ENCODE results near the gene COPS8.
A peak's percentile ranks its signal among the peaks of the same experiment; 100 is the strongest.

The COPS8 gene

DNA sequence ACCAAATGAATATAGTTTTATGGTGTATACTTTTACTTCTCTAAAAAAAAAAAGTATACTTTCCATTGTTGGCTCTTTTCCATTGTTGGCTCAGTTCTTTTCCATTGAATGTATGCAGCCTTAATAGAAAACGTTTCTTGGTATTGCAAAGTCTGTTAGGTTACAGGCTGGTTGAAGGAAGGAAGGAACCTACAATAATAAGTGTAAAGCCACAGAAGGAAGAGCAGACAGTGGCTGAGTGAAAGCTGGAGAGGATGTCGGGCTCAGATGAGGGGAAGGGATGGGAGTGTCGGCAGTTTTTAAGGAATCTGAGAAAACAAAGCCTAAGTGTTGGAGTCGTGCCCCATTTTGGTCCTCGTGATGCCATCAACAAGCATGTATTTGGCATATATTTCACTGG lies 6.8 kb downstream of the COPS8 start:
- Histone ChIP-seq H3K14ac (ENCODE audit: low read length in 2 of 2) (no peak overlapping the region), H4K91ac (ENCODE audit: low read length) (no peak overlapping the region), H3K4me2 (ENCODE audit: low read length, poor library complexity, severe bottlenecking) (no peak overlapping the region), H4K8ac (ENCODE audit: low read length) (peak overlapping the region; percentile 45), H3K23ac (ENCODE audit: low read length in 2 of 2) (no peak overlapping the region), H2BK15ac (ENCODE audit: low read depth, poor library complexity, severe bottlenecking) (no peak overlapping the region), H3K9me3 (ENCODE audit: control insufficient read depth, low read length) (no peaks in the 10 kb centered on the region), H3K36me3 (ENCODE audit: control insufficient read depth in 1 of 2, insufficient read depth in 2 of 2, low read depth in 1 of 2, low read length in 2 of 2) (peaks cover 18 to 76% of the 10 kb centered on the region in 2 experiments), H3K4ac (ENCODE audit: low read depth in 1 of 2, low read length in 2 of 2) (no peak overlapping the region), H2AK5ac (ENCODE audit: low read length, severe bottlenecking) (no peak overlapping the region), H2BK5ac (ENCODE audit: low read depth, low read length, poor library complexity, severe bottlenecking) (no peak overlapping the region), H3K27ac (ENCODE audit: low read length, poor library complexity, severe bottlenecking) (no peak overlapping the region), H3K79me1 (replicated peaks; ENCODE audit: low read length, poor library complexity, severe bottlenecking) (peaks cover 26% of the 10 kb centered on the region), H3K4me1 (ENCODE audit: control insufficient read depth, insufficient read depth, low read depth, low read length) (peaks cover 3% of the 10 kb centered on the region), H2AFZ (ENCODE audit: low read depth, low read length) (no peak overlapping the region), H3K27me3 (ENCODE audit: control insufficient read depth in 1 of 2, insufficient read depth in 1 of 2, low read length in 2 of 2) (no peaks in the 10 kb centered on the region), H2BK120ac (ENCODE audit: low read depth, low read length) (peak overlapping the region; percentile 9), H2BK12ac (ENCODE audit: low read length in 2 of 2) (peak overlapping the region; percentile 1 to 49), H3K18ac (ENCODE audit: low read depth in 1 of 2, low read length in 2 of 2) (peak overlapping the region in 1 of 2 experiments; percentile 13), H3K9ac (ENCODE audit: low read length) (peak overlapping the region; percentile 96), H3K4me3 (ENCODE audit: insufficient read depth in 1 of 2, low read depth in 1 of 2, low read length in 2 of 2) (peak overlapping the region in 1 of 2 experiments; percentile 38)
- 78% methylated on average over 5 of the region's 5 CpGs for WGBS
- DNase-seq, result no peak

DNA sequence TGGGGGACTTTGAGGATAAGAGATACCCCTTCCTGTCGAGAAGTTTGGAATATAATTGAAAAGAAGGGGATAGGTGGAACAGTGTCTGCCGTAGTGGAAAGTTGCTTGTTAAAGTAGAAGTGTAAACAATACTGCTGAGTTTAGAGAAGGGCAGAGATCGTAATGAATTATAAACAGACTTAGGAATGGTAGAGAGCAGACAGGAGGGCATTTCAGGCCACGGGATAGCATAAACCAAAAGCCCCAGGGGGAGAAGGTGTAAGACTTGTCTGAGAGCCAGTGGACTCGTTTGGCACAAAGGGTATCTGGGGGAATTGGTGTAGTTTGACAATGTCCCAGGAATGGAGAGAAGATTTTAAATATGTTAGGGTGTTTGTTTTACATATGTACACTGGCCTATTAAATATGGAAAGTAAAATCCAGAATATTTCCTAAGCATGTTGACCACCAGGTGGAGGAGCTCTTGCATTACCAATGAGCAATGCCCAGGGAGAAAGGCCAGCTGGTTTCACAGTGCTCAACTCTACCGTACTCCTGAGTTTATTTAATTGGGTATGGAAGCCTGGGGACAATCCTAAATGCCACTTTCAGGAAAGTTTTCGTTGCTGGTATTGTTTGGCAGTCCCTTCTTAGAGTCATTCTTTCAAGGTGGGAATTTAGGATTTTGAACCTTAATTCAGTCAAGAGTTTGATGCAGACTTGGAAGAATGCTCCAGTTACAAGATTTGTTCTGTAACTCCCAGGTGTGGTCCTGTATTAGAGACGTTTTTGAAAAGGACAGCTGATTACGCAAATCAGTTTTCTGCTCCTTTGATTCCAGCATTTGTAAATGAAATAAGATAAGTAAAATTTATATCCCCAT lies 7.5 kb downstream of the COPS8 start:
- no peak overlapping the region for H3K23ac ChIP-seq (ENCODE audit: low read length in 2 of 2)
- H2BK120ac ChIP-seq (ENCODE audit: low read depth, low read length), result peak overlapping the region; percentile 9
- no peak overlapping the region for H4K8ac ChIP-seq (ENCODE audit: low read length)
- H3K9me3 ChIP-seq (ENCODE audit: control insufficient read depth, low read length), result no peaks in the 10 kb centered on the region
- H3K27ac ChIP-seq (ENCODE audit: low read length, poor library complexity, severe bottlenecking), result no peak overlapping the region
- peak overlapping the region in 1 of 2 experiments; percentile 38 for H3K4me3 ChIP-seq (ENCODE audit: insufficient read depth in 1 of 2, low read depth in 1 of 2, low read length in 2 of 2)
- no peak overlapping the region for H4K91ac ChIP-seq (ENCODE audit: low read length)
- no peaks in the 10 kb centered on the region for H3K27me3 ChIP-seq (ENCODE audit: control insufficient read depth in 1 of 2, insufficient read depth in 1 of 2, low read length in 2 of 2)
- H3K4me1 ChIP-seq (ENCODE audit: control insufficient read depth, insufficient read depth, low read depth, low read length), result peaks cover 1% of the 10 kb centered on the region
- no peak overlapping the region for H3K14ac ChIP-seq (ENCODE audit: low read length in 2 of 2)
- H3K36me3 ChIP-seq (ENCODE audit: control insufficient read depth in 1 of 2, insufficient read depth in 2 of 2, low read depth in 1 of 2, low read length in 2 of 2), result peaks cover 16 to 80% of the 10 kb centered on the region in 2 experiments
- WGBS, result 35% methylated on average over 9 of the region's 9 CpGs
- no peak overlapping the region for H2BK5ac ChIP-seq (ENCODE audit: low read depth, low read length, poor library complexity, severe bottlenecking)
- DNase-seq, result peak; percentile 82
- H2BK12ac ChIP-seq (ENCODE audit: low read length in 2 of 2), result peak overlapping the region; percentile 34 to 49
- no peak overlapping the region for H3K4me2 ChIP-seq (ENCODE audit: low read length, poor library complexity, severe bottlenecking)
- peak overlapping the region in 1 of 2 experiments; percentile 13 for H3K18ac ChIP-seq (ENCODE audit: low read depth in 1 of 2, low read length in 2 of 2)
- peak overlapping the region; percentile 96 for H3K9ac ChIP-seq (ENCODE audit: low read length)
- no peak overlapping the region for H2BK15ac ChIP-seq (ENCODE audit: low read depth, poor library complexity, severe bottlenecking)
- H3K4ac ChIP-seq (ENCODE audit: low read depth in 1 of 2, low read length in 2 of 2), result peak overlapping the region in 1 of 2 experiments; percentile 33
- no peak overlapping the region for H2AFZ ChIP-seq (ENCODE audit: low read depth, low read length)
- peaks cover 25% of the 10 kb centered on the region for H3K79me1 ChIP-seq (replicated peaks; ENCODE audit: low read length, poor library complexity, severe bottlenecking)
- H2AK5ac ChIP-seq (ENCODE audit: low read length, severe bottlenecking), result no peak overlapping the region

GRCh38 chr2:237096201-237096600 lies 10.5 kb downstream of the COPS8 start:
- Histone ChIP-seq H2BK120ac (ENCODE audit: low read depth, low read length) (peak overlapping the region; percentile 77), H4K8ac (ENCODE audit: low read length) (peak overlapping the region; percentile 80), H3K27ac (ENCODE audit: low read length, poor library complexity, severe bottlenecking) (no peak overlapping the region), H2BK15ac (ENCODE audit: low read depth, poor library complexity, severe bottlenecking) (no peak overlapping the region), H3K14ac (ENCODE audit: low read length in 2 of 2) (no peak overlapping the region), H3K4ac (ENCODE audit: low read depth in 1 of 2, low read length in 2 of 2) (peak overlapping the region in 1 of 2 experiments; percentile 64), H3K9me3 (ENCODE audit: control insufficient read depth, low read length) (peaks cover 10% of the 10 kb centered on the region), H3K36me3 (ENCODE audit: control insufficient read depth in 1 of 2, insufficient read depth in 2 of 2, low read depth in 1 of 2, low read length in 2 of 2) (peaks cover 20 to 80% of the 10 kb centered on the region in 2 experiments), H2AFZ (ENCODE audit: low read depth, low read length) (no peak overlapping the region), H3K9ac (ENCODE audit: low read length) (peak overlapping the region; percentile 62), H3K23ac (ENCODE audit: low read length in 2 of 2) (no peak overlapping the region), H3K18ac (ENCODE audit: low read depth in 1 of 2, low read length in 2 of 2) (peak overlapping the region; percentile 14 to 37), H3K4me3 (ENCODE audit: insufficient read depth in 1 of 2, low read depth in 1 of 2, low read length in 2 of 2) (no peak overlapping the region), H4K91ac (ENCODE audit: low read length) (peak overlapping the region; percentile 3), H2BK12ac (ENCODE audit: low read length in 2 of 2) (peak overlapping the region; percentile 10 to 49), H3K4me1 (ENCODE audit: control insufficient read depth, insufficient read depth, low read depth, low read length) (peaks cover 1% of the 10 kb centered on the region), H3K27me3 (ENCODE audit: control insufficient read depth in 1 of 2, insufficient read depth in 1 of 2, low read length in 2 of 2) (no peaks in the 10 kb centered on the region), H3K79me1 (replicated peaks; ENCODE audit: low read length, poor library complexity, severe bottlenecking) (peaks cover 21% of the 10 kb centered on the region), H2BK5ac (ENCODE audit: low read depth, low read length, poor library complexity, severe bottlenecking) (no peak overlapping the region), H2AK5ac (ENCODE audit: low read length, severe bottlenecking) (no peak overlapping the region), H3K4me2 (ENCODE audit: low read length, poor library complexity, severe bottlenecking) (no peak overlapping the region)
- DNase-seq, result no peak
- WGBS, result 93% methylated on average over 4 of the region's 4 CpGs

DNA sequence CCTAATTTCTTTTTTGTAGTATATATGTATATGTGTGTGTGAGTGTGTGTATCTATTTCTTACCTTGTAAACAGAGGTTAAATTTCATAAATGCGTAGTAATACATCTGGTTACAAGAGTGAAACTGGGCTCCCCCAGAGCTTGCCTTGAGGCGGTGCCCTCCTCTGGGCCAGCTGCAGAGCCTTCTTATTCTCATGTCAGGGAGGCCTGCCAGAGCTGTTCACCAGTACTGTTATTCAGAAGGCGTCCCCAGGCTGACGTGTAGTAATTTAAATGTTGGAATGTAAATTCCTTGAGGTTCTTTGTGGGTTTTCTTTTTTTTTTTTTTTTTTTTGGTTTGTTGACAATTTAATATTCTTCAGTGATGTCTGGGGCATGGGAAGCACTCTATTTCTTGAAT lies 11.2 kb downstream of the COPS8 start:
- Histone ChIP-seq H3K9me3 (ENCODE audit: control insufficient read depth, low read length) (peaks cover 15% of the 10 kb centered on the region), H3K27me3 (ENCODE audit: control insufficient read depth in 1 of 2, insufficient read depth in 1 of 2, low read length in 2 of 2) (no peaks in the 10 kb centered on the region), H3K9ac (ENCODE audit: low read length) (peak overlapping the region; percentile 62), H3K27ac (ENCODE audit: low read length, poor library complexity, severe bottlenecking) (no peak overlapping the region), H2BK12ac (ENCODE audit: low read length in 2 of 2) (no peak overlapping the region), H3K18ac (ENCODE audit: low read depth in 1 of 2, low read length in 2 of 2) (no peak overlapping the region), H2AK5ac (ENCODE audit: low read length, severe bottlenecking) (no peak overlapping the region), H3K4ac (ENCODE audit: low read depth in 1 of 2, low read length in 2 of 2) (no peak overlapping the region), H4K91ac (ENCODE audit: low read length) (no peak overlapping the region), H2BK15ac (ENCODE audit: low read depth, poor library complexity, severe bottlenecking) (no peak overlapping the region), H2BK120ac (ENCODE audit: low read depth, low read length) (no peak overlapping the region), H3K14ac (ENCODE audit: low read length in 2 of 2) (no peak overlapping the region), H3K4me3 (ENCODE audit: insufficient read depth in 1 of 2, low read depth in 1 of 2, low read length in 2 of 2) (no peak overlapping the region), H2AFZ (ENCODE audit: low read depth, low read length) (no peak overlapping the region), H3K4me1 (ENCODE audit: control insufficient read depth, insufficient read depth, low read depth, low read length) (peaks cover 1% of the 10 kb centered on the region), H3K4me2 (ENCODE audit: low read length, poor library complexity, severe bottlenecking) (no peak overlapping the region), H4K8ac (ENCODE audit: low read length) (no peak overlapping the region), H3K36me3 (ENCODE audit: control insufficient read depth in 1 of 2, insufficient read depth in 2 of 2, low read depth in 1 of 2, low read length in 2 of 2) (peaks cover 17 to 82% of the 10 kb centered on the region in 2 experiments), H3K79me1 (replicated peaks; ENCODE audit: low read length, poor library complexity, severe bottlenecking) (peaks cover 21% of the 10 kb centered on the region), H3K23ac (ENCODE audit: low read length in 2 of 2) (no peak overlapping the region), H2BK5ac (ENCODE audit: low read depth, low read length, poor library complexity, severe bottlenecking) (no peak overlapping the region)
- peak; percentile 66 for DNase-seq
- WGBS, result 61% methylated on average over 4 of the region's 4 CpGs

Data from mesenchymal stem cell (in vitro differentiated cells and primary cell).